Lung (tissue), 12 donors: Measurements from ENCODE around the gene C19orf33. TPM values are rescaled to one million over a fixed set of nuclear protein-coding genes. Genes with fewer than 3 reads are reported as not detected.

ENCODE experiments used
- ATAC-seq: fragments of 200-7000 bp; cut with Tn5 transposase; one replicate; pipeline ENCODE4 v1.9.1; 2020; ENCODE audit warnings: moderate number of reproducible peaks; ENCODE audit not compliant: insufficient read depth, low FRiP score
- DNase-seq, 3 donors: peaks; one replicate each; pipeline ENCODE4 v3.0.0-alpha.2; 2013 to 2017
- H3K27ac ChIP-seq, 2 donors: one replicate each; pipeline ENCODE4 v1.5.1; 2013; ENCODE audit warnings: mild to moderate bottlenecking in 2 of 2, moderate library complexity in 2 of 2, control low read depth in 1 of 2, inconsistent platforms in 1 of 2, low read depth in 1 of 2, low read length in 1 of 2
- H3K27me3 ChIP-seq, 3 donors: one replicate each; pipeline ENCODE4 v1.5.1; 2013; ENCODE audit warnings: low read length in 2 of 3; ENCODE audit not compliant: control insufficient read depth in 3 of 3, insufficient read depth in 3 of 3
- H3K36me3 ChIP-seq, 4 donors: one replicate each; pipeline ENCODE4 v1.5.1; 2013; ENCODE audit warnings: low read length in 4 of 4, mild to moderate bottlenecking in 1 of 4, moderate library complexity in 1 of 4; ENCODE audit not compliant: control insufficient read depth in 4 of 4, insufficient read depth in 4 of 4
- H3K4me1 ChIP-seq, 5 donors: one replicate each; pipeline ENCODE4 v1.5.1; 2013; ENCODE audit warnings: low read length in 5 of 5, mild to moderate bottlenecking in 2 of 5, moderate library complexity in 1 of 5; ENCODE audit not compliant: control insufficient read depth in 5 of 5, insufficient read depth in 5 of 5
- H3K4me3 ChIP-seq: one replicate; pipeline ENCODE4 v1.5.1; 2013; ENCODE audit warnings: mild to moderate bottlenecking, control low read depth, moderate library complexity
- H3K9ac ChIP-seq, 2 donors: one replicate each; pipeline ENCODE4 v1.5.1; 2013; ENCODE audit warnings: low read length in 2 of 2, control low read depth in 1 of 2; ENCODE audit not compliant: insufficient read depth in 1 of 2
- H3K9me3 ChIP-seq, 4 donors: one replicate each; pipeline ENCODE4 v1.5.1; 2013; ENCODE audit warnings: low read length in 3 of 4, mild to moderate bottlenecking in 1 of 4, moderate library complexity in 1 of 4; ENCODE audit not compliant: control insufficient read depth in 4 of 4, insufficient read depth in 3 of 4
- CTCF ChIP-seq: IDR thresholded peaks from 2 replicates; pipeline ENCODE4 v1.5.1; 2012; ENCODE audit warnings: mild to moderate bottlenecking; ENCODE audit errors: control extremely low read depth, extremely low read depth
- WGBS, 2 donors: extraction: QIAGEN DNeasy Blood & Tissue Kit; methylation state at CpG; one replicate each; pipeline ENCODE4 v1.1.7; 2013; 5-methylcytosine and 5-hydroxymethylcytosine counted together
- polyA plus RNA-seq, 2 donors: library from polyadenylated mRNA; stranded (reverse); fragments of 200-250 nt; gene quantifications; one replicate each; pipeline ENCODE4 v1.2.1, GENCODE V29; 2013
- total RNA-seq, 2 donors: library from RNA; depleted of rRNA in 1 of 2; stranded (reverse); fragments of >200 nt in 1 of 2; gene quantifications; one replicate each; pipeline ENCODE4 v1.2.1, GENCODE V29; 2014 to 2021
- donor health status: control.
- donor health status: control.
- donor health status: Bipolar disorder and iron deficiency.
- donor health status: healthy.
- donor health status: DM: yes; HTN: yes; CAD: no.

The C19orf33 gene
- total and polyA plus RNA-seq, 4 donors = 32.0 to 687 (median 131) TPM

- peaks cover 0 to 26% (median 1%) of the 10 kb centered on the region in 4 donors for H3K36me3 ChIP-seq
- no peak for TF ChIP-seq CTCF
- peak overlapping the region in 1 of 2 donors; percentile 20 for H3K27ac ChIP-seq
- no peak for ATAC-seq
- DNase-seq = no peak
- no peak overlapping the region for H3K9ac ChIP-seq
- H3K4me3 ChIP-seq = no peak overlapping the region
- H3K9me3 ChIP-seq = no peaks in the 10 kb centered on the region
- peaks cover 0 to 4% (median 0%) of the 10 kb centered on the region in 3 donors for H3K27me3 ChIP-seq
- peaks cover 0 to 40% (median 10%) of the 10 kb centered on the region in 5 donors for H3K4me1 ChIP-seq
- WGBS, 2 donors = 50 to 61% methylated on average over 7 of the region's 7 CpGs
Observed at GRCh38 chr19:38323291-38323690, 19.2 kb downstream of the C19orf33 start.

- H3K27ac ChIP-seq = no peak overlapping the region
- H3K27me3 ChIP-seq = peaks cover 0 to under 1% (median 0%) of the 10 kb centered on the region in 3 donors
- peaks cover 0 to 26% (median 1%) of the 10 kb centered on the region in 4 donors for H3K36me3 ChIP-seq
- peaks cover 0 to 29% (median 6%) of the 10 kb centered on the region in 5 donors for H3K4me1 ChIP-seq
- H3K9me3 ChIP-seq = no peaks in the 10 kb centered on the region
- no peak overlapping the region for H3K9ac ChIP-seq
- no peak for ATAC-seq
- WGBS, 2 donors = 92 to 96% methylated on average over 4 of the region's 4 CpGs
- no peak for TF ChIP-seq CTCF
- DNase-seq = no peak
- no peak overlapping the region for H3K4me3 ChIP-seq
Observed at GRCh38 chr19:38324431-38324830, 20.4 kb downstream of the C19orf33 start.

- no peak overlapping the region for H3K27ac ChIP-seq
- peaks cover 0 to 29% (median 1%) of the 10 kb centered on the region in 4 donors for H3K36me3 ChIP-seq
- 96% methylated on average over 22 of the region's 22 CpGs for WGBS, 2 donors
- H3K27me3 ChIP-seq = no peaks in the 10 kb centered on the region
- H3K9ac ChIP-seq = no peak overlapping the region
- no peak overlapping the region for H3K4me3 ChIP-seq
- H3K9me3 ChIP-seq = no peaks in the 10 kb centered on the region
- H3K4me1 ChIP-seq = peaks cover 0 to 8% (median 0%) of the 10 kb centered on the region in 5 donors
- no peak for TF ChIP-seq CTCF
- DNase-seq (no peak), ATAC-seq (no peak)
Observed at GRCh38 chr19:38326591-38326990, 22.5 kb downstream of the C19orf33 start.

- TF ChIP-seq CTCF = no peak
- no peak for DNase-seq
- Histone ChIP-seq H3K27me3 (no peaks in the 10 kb centered on the region), H3K4me3 (no peak overlapping the region), H3K4me1 (no peaks in the 10 kb centered on the region), H3K9me3 (no peaks in the 10 kb centered on the region), H3K27ac (no peak overlapping the region), H3K9ac (no peak overlapping the region), H3K36me3 (peaks cover 0 to 29% (median 0%) of the 10 kb centered on the region in 4 donors)
- ATAC-seq = no peak
- WGBS, 2 donors = 94 to 95% methylated on average over 7 of the region's 7 CpGs
Observed at GRCh38 chr19:38329651-38330050, 25.6 kb downstream of the C19orf33 start.
